ENCODE measurements around the gene TMED7.

TMED7 gene

GRCh38 chr5:115641948-115642347, 16.1 kb upstream of the TMED7 start:
- Mint-ChIP-seq H3K27me3 (peaks cover 43% of the 10 kb centered on the region), H3K4me3 (no peak overlapping the region), H3K36me3 (no peaks in the 10 kb centered on the region), H3K9me3 (no peaks in the 10 kb centered on the region), H3K27ac (no peak overlapping the region), H3K4me1 (peaks cover 4% of the 10 kb centered on the region)
- no peak for DNase-seq
- CTCF ChIA-PET: interaction anchor here (1.0 kb wide), 1 partner anchor 185 kb away, joined by 3 read pairs; no protein-coding TSS in a partner anchor

- peaks cover 9% of the 10 kb centered on the region for H3K4me1 Mint-ChIP-seq
- peaks cover 54% of the 10 kb centered on the region for H3K27me3 Mint-ChIP-seq
- no peaks in the 10 kb centered on the region for H3K9me3 Mint-ChIP-seq
- H3K36me3 Mint-ChIP-seq: no peaks in the 10 kb centered on the region
- CTCF ChIA-PET: no interaction called here
- DNase-seq: no peak
- H3K27ac Mint-ChIP-seq: no peak overlapping the region
- no peak overlapping the region for H3K4me3 Mint-ChIP-seq
Observed at GRCh38 chr5:115640274-115640673, 14.4 kb upstream of the TMED7 start.

- Mint-ChIP-seq H3K27me3 (peaks cover 50% of the 10 kb centered on the region), H3K4me3 (no peak overlapping the region), H3K4me1 (peaks cover 12% of the 10 kb centered on the region), H3K9me3 (no peaks in the 10 kb centered on the region), H3K27ac (no peak overlapping the region), H3K36me3 (no peaks in the 10 kb centered on the region)
- DNase-seq: no peak
- CTCF ChIA-PET: no interaction called here
Observed at GRCh38 chr5:115639377-115639776, 13.5 kb upstream of the TMED7 start.

- no peaks in the 10 kb centered on the region for H3K9me3 Mint-ChIP-seq
- no peak for DNase-seq
- no peak overlapping the region for H3K4me3 Mint-ChIP-seq
- no peaks in the 10 kb centered on the region for H3K36me3 Mint-ChIP-seq
- peaks cover 24% of the 10 kb centered on the region for H3K4me1 Mint-ChIP-seq
- CTCF ChIA-PET: interaction anchor here (0.9 kb wide), 1 partner anchor 34 kb away, joined by 4 read pairs; no protein-coding TSS in a partner anchor
- no peak overlapping the region for H3K27ac Mint-ChIP-seq
- H3K27me3 Mint-ChIP-seq: peaks cover 44% of the 10 kb centered on the region
Observed at GRCh38 chr5:115637507-115637906, 11.7 kb upstream of the TMED7 start.

GRCh38 chr5:115636008-115636407, 10.2 kb upstream of the TMED7 start:
- H3K4me1 Mint-ChIP-seq: peaks cover 24% of the 10 kb centered on the region
- H3K4me3 Mint-ChIP-seq: no peak overlapping the region
- H3K9me3 Mint-ChIP-seq: no peaks in the 10 kb centered on the region
- H3K27me3 Mint-ChIP-seq: peaks cover 48% of the 10 kb centered on the region
- H3K27ac Mint-ChIP-seq: no peak overlapping the region
- CTCF ChIA-PET: interaction anchor here (0.6 to 3.2 kb wide), 5 partner anchors 13 to 432 kb away, joined by 3 to 21 read pairs (median 9); partner anchors contain the start of gene ATG12
- DNase-seq: no peak
- no peaks in the 10 kb centered on the region for H3K36me3 Mint-ChIP-seq

GRCh38 chr5:115634343-115635132, 8.7 kb upstream of the TMED7 start:
- Mint-ChIP-seq H3K27me3 (peaks cover 34% of the 10 kb centered on the region), H3K4me3 (peak overlapping the region; percentile 53), H3K27ac (peak overlapping the region; percentile 37), H3K36me3 (no peaks in the 10 kb centered on the region), H3K9me3 (no peaks in the 10 kb centered on the region), H3K4me1 (peaks cover 24% of the 10 kb centered on the region)
- CTCF ChIA-PET: interaction anchor here (0.6 to 3.2 kb wide), 11 partner anchors 9 to 434 kb away, joined by 3 to 21 read pairs (median 5); partner anchors contain the start of genes ATG12 and TMED7
- DNase-seq: peak; percentile 89

- no peak overlapping the region for H3K27ac Mint-ChIP-seq
- CTCF ChIA-PET: no interaction called here
- no peak for DNase-seq
- peaks cover 12% of the 10 kb centered on the region for H3K27me3 Mint-ChIP-seq
- no peaks in the 10 kb centered on the region for H3K9me3 Mint-ChIP-seq
- H3K4me3 Mint-ChIP-seq: no peak overlapping the region
- H3K4me1 Mint-ChIP-seq: peaks cover 25% of the 10 kb centered on the region
- H3K36me3 Mint-ChIP-seq: no peaks in the 10 kb centered on the region
Observed at GRCh38 chr5:115629903-115630302, 4.1 kb upstream of the TMED7 start.

- H3K4me1 Mint-ChIP-seq: peaks cover 17% of the 10 kb centered on the region
- CTCF ChIA-PET: no interaction called here
- H3K27ac Mint-ChIP-seq: peak overlapping the region; percentile 25
Observed at GRCh38 chr5:115627295-115627865, 1.5 kb upstream of the TMED7 start.

GRCh38 chr5:115626445-115626823, 598 bp upstream of the TMED7 start:
- Mint-ChIP-seq H3K36me3 (peaks cover 9% of the 10 kb centered on the region), H3K27me3 (no peaks in the 10 kb centered on the region), H3K4me3 (no peak overlapping the region), H3K27ac (no peak overlapping the region), H3K9me3 (no peaks in the 10 kb centered on the region), H3K4me1 (peaks cover 24% of the 10 kb centered on the region)
- no peak for DNase-seq
- CTCF ChIA-PET: no interaction called here

More at GRCh38 chr5:115627295-115627865, 1.5 kb upstream of the TMED7 start:
- DNase-seq: no peak
- H3K9me3 Mint-ChIP-seq: no peaks in the 10 kb centered on the region
- H3K36me3 Mint-ChIP-seq: peaks cover 4% of the 10 kb centered on the region
- peaks cover 4% of the 10 kb centered on the region for H3K27me3 Mint-ChIP-seq
- no peak overlapping the region for H3K4me3 Mint-ChIP-seq

- Mint-ChIP-seq H3K27ac (no peak overlapping the region), H3K4me3 (no peak overlapping the region)
Observed at GRCh38 chr5:115624994-115625393, 842 bp downstream of the TMED7 start.

GRCh38 chr5:115623658-115624057, 2.2 kb downstream of the TMED7 start:
- Mint-ChIP-seq H3K36me3 (peaks cover 26% of the 10 kb centered on the region), H3K4me3 (no peak overlapping the region), H3K27me3 (no peaks in the 10 kb centered on the region), H3K9me3 (no peaks in the 10 kb centered on the region), H3K4me1 (peaks cover 26% of the 10 kb centered on the region), H3K27ac (no peak overlapping the region)
- CTCF ChIA-PET: interaction anchor here (0.8 to 2.2 kb wide), 5 partner anchors 12 to 217 kb away, joined by 3 to 7 read pairs (median 4); no protein-coding TSS in a partner anchor
- no peak for DNase-seq

More at GRCh38 chr5:115624994-115625393, 842 bp downstream of the TMED7 start:
- Mint-ChIP-seq H3K36me3 (peaks cover 17% of the 10 kb centered on the region), H3K27me3 (no peaks in the 10 kb centered on the region), H3K4me1 (peaks cover 26% of the 10 kb centered on the region), H3K9me3 (no peaks in the 10 kb centered on the region)
- CTCF ChIA-PET: interaction anchor here (1.0 to 2.2 kb wide), 5 partner anchors 9 to 79 kb away, joined by 3 to 7 read pairs (median 5); no protein-coding TSS in a partner anchor
- DNase-seq: no peak

GRCh38 chr5:115621365-115621900, 4.4 kb downstream of the TMED7 start:
- peaks cover 17% of the 10 kb centered on the region for H3K4me1 Mint-ChIP-seq
- peaks cover 37% of the 10 kb centered on the region for H3K36me3 Mint-ChIP-seq
- H3K9me3 Mint-ChIP-seq: no peaks in the 10 kb centered on the region
- DNase-seq: no peak
- H3K4me3 Mint-ChIP-seq: no peak overlapping the region
- CTCF ChIA-PET: no interaction called here
- H3K27ac Mint-ChIP-seq: no peak overlapping the region
- H3K27me3 Mint-ChIP-seq: no peaks in the 10 kb centered on the region

- CTCF ChIA-PET: interaction anchor here (0.7 kb wide), 2 partner anchors 20 to 124 kb away, joined by 3 read pairs; no protein-coding TSS in a partner anchor
- DNase-seq: no peak
- H3K27ac Mint-ChIP-seq: no peak overlapping the region
Observed at GRCh38 chr5:115616892-115617291, 8.9 kb downstream of the TMED7 start.

GRCh38 chr5:115616472-115616871, 9.4 kb downstream of the TMED7 start:
- Mint-ChIP-seq H3K27ac (no peak overlapping the region), H3K27me3 (no peaks in the 10 kb centered on the region), H3K36me3 (peaks cover 51% of the 10 kb centered on the region), H3K9me3 (no peaks in the 10 kb centered on the region), H3K4me1 (peaks cover 3% of the 10 kb centered on the region), H3K4me3 (no peak overlapping the region)
- DNase-seq: no peak
- CTCF ChIA-PET: interaction anchor here (0.6 to 0.7 kb wide), 3 partner anchors 19 to 123 kb away, joined by 3 read pairs; no protein-coding TSS in a partner anchor

More at GRCh38 chr5:115616892-115617291, 8.9 kb downstream of the TMED7 start:
- Mint-ChIP-seq H3K4me3 (no peak overlapping the region), H3K36me3 (peaks cover 51% of the 10 kb centered on the region), H3K4me1 (peaks cover 4% of the 10 kb centered on the region), H3K9me3 (no peaks in the 10 kb centered on the region), H3K27me3 (no peaks in the 10 kb centered on the region)

All from activated naive CD4-positive, alpha-beta T cell treated with anti-CD3 and anti-CD28 coated beads, Interleukin-2, amount 10 ng/mL, durations not matched to agents 7 days and 5 days (primary cell).